K562 (cell line): ENCODE results near the gene POLD4. TPM values are rescaled to one million over a fixed set of nuclear protein-coding genes. Genes with fewer than 3 reads are reported as not detected.

Experiments
- ATAC-seq: fragments of 200-7000 bp; cut with Tn5 transposase; 3 replicates; pipeline ENCODE4 v1.9.1; 2020; ENCODE audit warnings: moderate library complexity
- BruUV-seq: library from RNA; stranded (reverse); fragments of 400-500 nt; replicated peaks from 2 replicates; lab custom pipeline; 2021; lab: Mats Ljungman, UMichigan
- CTCF ChIA-PET: fragments of 300-600 bp; formaldehyde crosslinking; extraction: SDS; loops from one replicate; lab custom pipeline; 2021; ENCODE audit warnings: low intra/inter-chr PET ratio; lab: Yijun Ruan, JAX
- POLR2A ChIA-PET: fragments of 300-600, 350-650 bp; sonication (Branson Sonifier 250); formaldehyde crosslinking; extraction: SDS; loops from one replicate; lab custom pipeline; 2021; ENCODE audit warnings: antibody characterized with exemption, inconsistent platforms; lab: Yijun Ruan, JAX
- DNase-seq, 4 experiments: peaks; one replicate each; pipeline versions ENCODE4 v3.0.0 to v3.0.0-alpha.2; 2011 to 2018; ENCODE audit warnings: low spot score in 3 of 4, mixed read lengths in 3 of 4; ENCODE audit errors: extremely low read depth in 1 of 4
- FAIRE-seq: peaks from 2 replicates; lab custom pipeline; 2011; peaks lifted over from hg19 to GRCh38; lab: Jason Lieb, UNC
- H2AFZ ChIP-seq: 2 replicates; pipeline ENCODE4 v1.6.0; 2011; ENCODE audit warnings: low read depth, low read length, control low read depth, inconsistent platforms
- H3K27ac ChIP-seq: fragments of 200-600 bp; 3 replicates; pipeline ENCODE4 v1.8.0; 2011; ENCODE audit warnings: low read depth, mild to moderate bottlenecking, control low read depth, inconsistent platforms, low read length, moderate library complexity, mixed read lengths; ENCODE audit errors: extremely low read depth
- H3K27me3 ChIP-seq, 2 experiments: fragments of 300-600 bp in 1 of 2; 2 replicates in 1 of 2; 3 replicates in 1 of 2; pipeline versions ENCODE4 v1.6.0 to v1.8.0; 2011; ENCODE audit warnings: inconsistent platforms in 2 of 2, low read length in 2 of 2, mild to moderate bottlenecking in 1 of 2, mixed read lengths in 1 of 2, moderate library complexity in 1 of 2; ENCODE audit not compliant: control insufficient read depth in 2 of 2, insufficient read depth in 2 of 2
- H3K36me3 ChIP-seq: fragments of 300-600 bp; 3 replicates; pipeline ENCODE4 v1.8.0; 2011; ENCODE audit warnings: mild to moderate bottlenecking, low read length, inconsistent platforms; ENCODE audit not compliant: control insufficient read depth, insufficient read depth
- H3K4me1 ChIP-seq, 2 experiments: fragments of 200-600 bp in 1 of 2; replicated peaks in 1 of 2; 2 replicates in 1 of 2; 3 replicates in 1 of 2; pipeline versions ENCODE4 v1.5.1 to v1.8.0; 2011; ENCODE audit warnings: inconsistent platforms in 2 of 2, low read length in 2 of 2, mild to moderate bottlenecking in 1 of 2, mixed read lengths in 1 of 2, moderate library complexity in 1 of 2; ENCODE audit not compliant: control insufficient read depth in 2 of 2, insufficient read depth in 2 of 2
- H3K4me2 ChIP-seq: 2 replicates; pipeline ENCODE4 v1.6.1; 2011; ENCODE audit warnings: low read length, control low read depth, inconsistent platforms, mixed read lengths; ENCODE audit not compliant: insufficient read depth
- H3K4me3 ChIP-seq: fragments of 200-600 bp; sonication (generic), shearing (Covaris generic); 2 replicates; pipeline ENCODE4 v1.5.1; 2016; ENCODE audit warnings: control low read depth, inconsistent platforms
- H3K79me2 ChIP-seq: fragments of 200-600 bp; 3 replicates; pipeline ENCODE4 v1.8.0; 2011; ENCODE audit warnings: low read length, inconsistent platforms; ENCODE audit not compliant: control insufficient read depth, insufficient read depth
- H3K9ac ChIP-seq, 2 experiments: 2 replicates each; pipeline versions ENCODE4 v1.6.0 to v1.6.1; 2011; ENCODE audit warnings: low read depth in 2 of 2, low read length in 2 of 2, control low read depth in 1 of 2, inconsistent platforms in 1 of 2, mild to moderate bottlenecking in 1 of 2, mixed read lengths in 1 of 2; ENCODE audit not compliant: insufficient read depth in 1 of 2
- H3K9me1 ChIP-seq: one replicate; pipeline ENCODE4 v1.6.0; 2011; ENCODE audit warnings: inconsistent platforms, mild to moderate bottlenecking, low read length, moderate library complexity; ENCODE audit not compliant: control insufficient read depth, insufficient read depth
- H3K9me3 ChIP-seq: replicated peaks from 2 replicates; pipeline ENCODE4 v1.5.1; 2011; ENCODE audit warnings: low read depth, low read length, inconsistent platforms; ENCODE audit not compliant: control insufficient read depth, insufficient read depth
- H4K20me1 ChIP-seq: replicated peaks from 2 replicates; pipeline ENCODE4 v1.6.1; 2011; ENCODE audit warnings: low read length, inconsistent platforms, mixed read lengths; ENCODE audit not compliant: control insufficient read depth, insufficient read depth
- CTBP1 ChIP-seq: fragments of 450-650 bp; IDR thresholded peaks from 2 replicates; pipeline ENCODE4 v1.6.1; 2016; ENCODE audit warnings: borderline replicate concordance
- EP300 ChIP-seq: IDR thresholded peaks from 2 replicates; pipeline ENCODE4 v1.6.1; 2012; ENCODE audit warnings: low read length, improper control_type of control experiment
- MAZ ChIP-seq, 2 experiments: fragments of 450-650 bp in 1 of 2; sonication (generic) in 1 of 2; formaldehyde crosslinking; IDR thresholded peaks in 1 of 2; conservative IDR thresholded peaks in 1 of 2; 2 replicates each; pipeline versions ENCODE4 v1.4.0 to v1.5.0; 2020; ENCODE audit warnings: mild to moderate bottlenecking in 1 of 2, missing genetic modification reagents in 1 of 2
- STAG1 ChIP-seq: sonication (generic); formaldehyde crosslinking; IDR thresholded peaks from 2 replicates; pipeline ENCODE4 v1.5.0; 2020; ENCODE audit warnings: missing genetic modification reagents, borderline replicate concordance
- ZEB2 ChIP-seq: fragments of 450-650 bp; IDR thresholded peaks from 2 replicates; pipeline ENCODE4 v1.6.1; 2016
- ZNF584 ChIP-seq: fragments of 200-800 bp; sonication (Bioruptor generic); IDR thresholded peaks from 2 replicates; pipeline ENCODE4 v1.6.1; 2016; ENCODE audit warnings: low read depth, mild to moderate bottlenecking, missing genetic modification characterization, missing compliant biosample characterization
- WGBS: fragments of 100-300 bp; shearing (Covaris generic); methylation state at CpG from one replicate; pipeline ENCODE4 v1.1.6; 2016; ENCODE audit warnings: low coverage, mixed read lengths; ENCODE audit not compliant: insufficient coverage; ENCODE audit errors: missing lambda C conversion rate; 5-methylcytosine and 5-hydroxymethylcytosine counted together
- in situ Hi-C: fragments of 300-500 bp; cut with MboI; formaldehyde crosslinking; loops from 4 replicates; pipeline ENCODE4 v1.15.0; 2018; ENCODE audit warnings: inconsistent platforms, mixed read lengths
- intact Hi-C: fragments of 100-400 bp; cut with micrococcal nuclease; formaldehyde crosslinking; loops from 2 replicates; pipeline ENCODE4 v1.14.2; 2022
- polyA plus RNA-seq, 8 experiments: library from polyadenylated mRNA; depleted of rRNA in 4 of 8; stranded (reverse) in 5 of 8; unstranded in 3 of 8; fragments of >200 nt; fragmentation: Nextera tagmentation in 2 of 8; fragmentation: Illumina TruSeq in 1 of 8; extraction: Ambion mirVana in 2 of 8; extraction: Trizol in 1 of 8; gene quantifications; 2 replicates each; pipeline versions ENCODE4 v1.2.1 to v1.2.3, GENCODE V29; 2011 to 2014; ENCODE audit warnings: inconsistent platforms in 1 of 8, missing spikeins in 1 of 8
- total RNA-seq, 7 experiments: library from RNA; depleted of rRNA in 6 of 7; stranded (reverse); fragments of >200 nt in 6 of 7; fragmentation: Illumina TruSeq in 2 of 7; extraction: Trizol in 2 of 7; gene quantifications; 2 replicates each; pipeline versions ENCODE4 v1.2.1 to v1.2.3, GENCODE V29; 2011 to 2021; ENCODE audit warnings: low replicate concordance in 1 of 7
- TF ChIP-seq, protein P1 (sequence below): sonication (generic); formaldehyde crosslinking; IDR thresholded peaks from 2 replicates; pipeline ENCODE4 v1.8.1; 2022; ENCODE audit warnings: missing genetic modification reagents
- TF ChIP-seq, protein P2 (sequence below), 3 experiments: IDR thresholded peaks in 2 of 3; conservative IDR thresholded peaks in 1 of 3; 2 replicates each; pipeline ENCODE4 v1.5.1; 2011 to 2012; ENCODE audit warnings: low read length in 3 of 3, mild to moderate bottlenecking in 3 of 3, control low read depth in 2 of 3, improper control_type of control experiment in 1 of 3, inconsistent platforms in 1 of 3, low read depth in 1 of 3, mixed read lengths in 1 of 3, moderate library complexity in 1 of 3; ENCODE audit not compliant: insufficient read depth in 2 of 3
- TF ChIP-seq, protein P3 (sequence below): sonication (generic); formaldehyde crosslinking; IDR thresholded peaks from 2 replicates; pipeline ENCODE4 v1.8.0; 2022; ENCODE audit warnings: missing genetic modification reagents, mild to moderate bottlenecking, moderate library complexity, borderline replicate concordance
- TF ChIP-seq, protein P4 (sequence below), 2 experiments: fragments of 450-650 bp in 1 of 2; sonication (generic) in 1 of 2; formaldehyde crosslinking; conservative IDR thresholded peaks; 2 replicates each; pipeline versions ENCODE4 v1.4.0 to v1.8.1; 2020 to 2022; ENCODE audit warnings: mild to moderate bottlenecking in 1 of 2, missing genetic modification reagents in 1 of 2

POLD4 gene
- total and polyA plus RNA-seq, 9 of the 15 experiments (the other 6 are each of a cell fraction or from before 2014, with no cell fraction given) = 5.8 to 64.5 (median 18.3) TPM

DNA sequence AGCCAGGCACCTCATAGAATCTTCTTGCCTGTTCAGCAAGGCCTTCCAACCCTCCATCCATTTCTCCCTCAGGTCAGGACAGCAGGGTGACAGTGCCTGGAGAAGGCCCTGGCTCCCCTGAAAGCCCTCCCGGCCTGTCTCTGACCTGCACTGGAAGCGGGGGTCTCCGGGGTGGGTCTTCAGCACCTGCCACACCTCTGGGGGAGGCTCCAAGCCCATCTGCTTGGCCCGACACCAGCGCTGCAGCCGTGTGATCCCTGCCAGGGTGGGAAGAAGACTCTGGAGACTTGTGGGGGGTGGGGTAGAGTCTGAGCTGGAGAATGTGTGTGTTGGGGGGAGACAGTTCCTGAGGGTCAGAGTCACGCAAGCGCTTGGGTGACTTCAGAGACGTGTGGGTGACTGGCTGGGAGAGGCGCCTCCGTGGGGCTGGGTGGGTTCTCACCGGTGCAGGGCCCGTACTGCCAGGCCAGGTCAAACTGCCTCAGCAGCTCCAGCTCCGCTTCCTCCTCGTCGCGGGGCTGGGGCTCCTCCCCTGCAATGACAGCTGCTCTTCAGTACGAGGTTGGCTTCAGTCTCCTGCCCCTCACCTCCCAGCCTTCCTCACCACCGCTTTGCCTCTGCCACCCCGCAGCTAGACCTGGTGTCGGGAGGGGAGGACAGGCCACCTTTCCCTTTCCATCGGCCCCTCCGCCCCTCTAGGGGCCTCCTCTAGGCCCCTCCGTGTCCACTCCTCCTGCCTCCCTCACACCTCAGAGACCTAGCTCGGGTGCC, 615 bp downstream of the POLD4 start (continued):
- TF ChIP-seq, protein P1, sequence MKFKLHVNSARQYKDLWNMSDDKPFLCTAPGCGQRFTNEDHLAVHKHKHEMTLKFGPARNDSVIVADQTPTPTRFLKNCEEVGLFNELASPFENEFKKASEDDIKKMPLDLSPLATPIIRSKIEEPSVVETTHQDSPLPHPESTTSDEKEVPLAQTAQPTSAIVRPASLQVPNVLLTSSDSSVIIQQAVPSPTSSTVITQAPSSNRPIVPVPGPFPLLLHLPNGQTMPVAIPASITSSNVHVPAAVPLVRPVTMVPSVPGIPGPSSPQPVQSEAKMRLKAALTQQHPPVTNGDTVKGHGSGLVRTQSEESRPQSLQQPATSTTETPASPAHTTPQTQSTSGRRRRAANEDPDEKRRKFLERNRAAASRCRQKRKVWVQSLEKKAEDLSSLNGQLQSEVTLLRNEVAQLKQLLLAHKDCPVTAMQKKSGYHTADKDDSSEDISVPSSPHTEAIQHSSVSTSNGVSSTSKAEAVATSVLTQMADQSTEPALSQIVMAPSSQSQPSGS (CRISPR knock-in tag) = no peak
- no peak for TF ChIP-seq ZNF584 (CRISPR knock-in tag)
- TF ChIP-seq, all 486 proteins: peak for 27

DNA sequence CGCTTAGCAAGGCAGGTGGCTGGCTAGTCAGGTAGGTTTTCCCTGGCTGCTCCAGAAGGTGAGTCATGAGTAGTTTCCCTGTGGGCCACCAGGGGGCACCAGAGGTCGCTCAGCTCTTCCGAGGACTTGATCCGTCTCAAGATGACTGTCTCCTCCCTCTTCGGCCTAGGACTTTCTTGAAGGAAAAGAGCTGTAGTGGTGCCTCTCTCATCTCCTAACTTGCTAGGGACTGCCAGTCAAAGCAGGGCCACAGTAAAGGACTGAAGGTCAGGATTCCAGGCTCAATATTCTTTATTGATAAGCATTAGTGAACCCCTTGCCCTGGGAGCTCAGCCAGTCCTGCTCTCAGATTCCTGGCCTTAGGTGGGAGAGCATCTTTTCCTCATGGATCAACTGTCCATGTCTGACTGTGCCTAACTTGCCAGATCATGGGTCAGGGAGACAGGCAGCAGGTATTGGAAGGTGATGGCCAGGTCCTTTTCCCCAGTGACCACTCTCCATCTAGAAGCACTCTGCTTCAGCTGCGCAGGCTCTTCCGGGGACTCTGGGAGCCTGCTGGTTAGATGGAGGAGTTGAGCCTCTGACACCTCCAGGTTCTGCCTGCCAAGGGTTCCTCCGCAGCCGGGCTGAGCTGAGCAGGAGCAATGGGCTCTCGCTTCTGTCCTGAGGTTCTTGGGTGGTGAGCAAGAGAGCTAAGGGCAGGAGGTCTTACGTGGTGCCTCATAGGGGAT, 1.9 kb downstream of the POLD4 start:
- no peak overlapping the region for H3K4me3 ChIP-seq
- peak; percentile 37 for ATAC-seq
- H3K79me2 ChIP-seq = peaks cover 8% of the 10 kb centered on the region
- no peaks in the 10 kb centered on the region for H3K27me3 ChIP-seq
- H3K4me1 ChIP-seq = peaks cover 61% of the 10 kb centered on the region in 2 experiments
- no peaks in the 10 kb centered on the region; the same call in 1 of the 2 replicates for H4K20me1 ChIP-seq
- intact Hi-C loops = loop anchor here (5.0 kb wide), 1 partner anchor 231 kb away; the partner anchor contains the start of gene GSTP1
- H3K27ac ChIP-seq = no peak overlapping the region
- ChIA-PET CTCF (interaction anchor here (0.6 to 4.5 kb wide), 3 partner anchors 22 to 31 kb away, joined by 3 to 25 read pairs (median 5); no protein-coding TSS in a partner anchor), POLR2A (interaction anchor here (0.5 to 1.7 kb wide), 10 partner anchors 9 to 338 kb away, joined by 3 to 5 read pairs (median 4); no protein-coding TSS in a partner anchor)
- 46% methylated on average over 11 of the region's 11 CpGs for WGBS
- 0 out of 2 replicates have a peak overlapping the region, but pooled peaks have one; percentile 10 for H2AFZ ChIP-seq
- H3K9me1 ChIP-seq = no peaks in the 10 kb centered on the region
- FAIRE-seq = peak; percentile 88
- in situ Hi-C loops = no loop called here
- H3K36me3 ChIP-seq = peaks cover 4% of the 10 kb centered on the region; the same call in 1 of the 3 replicates
- H3K9ac ChIP-seq = peak overlapping the region in 1 of 2 experiments; percentile 57; a peak in 2 of 4 replicates
- H3K9me3 ChIP-seq = no peaks in the 10 kb centered on the region
- peak; percentile 72 to 88 (median 76) for DNase-seq
- BruUV-seq = no TSS peak
- no peak overlapping the region; the same call in 1 of the 2 replicates for H3K4me2 ChIP-seq
- 0 out of 4 replicates have a peak, but pooled peaks of 1 of the 2 experiments have one; percentile 14 for TF ChIP-seq MAZ (CRISPR knock-in tag; conservative IDR thresholded peaks at IDR 0.05 in 1 of 2, IDR thresholded peaks at IDR 0.05 in 1 of 2)
- TF ChIP-seq STAG1 = peak; percentile 40; the same call in 1 of the 2 replicates
- TF ChIP-seq EP300 = peak; percentile 12; the same call in 1 of the 2 replicates
- TF ChIP-seq CTBP1 = peak; percentile 60
- 0 out of 2 replicates have a peak, but pooled peaks have one; percentile 22 for TF ChIP-seq ZEB2
- TF ChIP-seq, protein P2, sequence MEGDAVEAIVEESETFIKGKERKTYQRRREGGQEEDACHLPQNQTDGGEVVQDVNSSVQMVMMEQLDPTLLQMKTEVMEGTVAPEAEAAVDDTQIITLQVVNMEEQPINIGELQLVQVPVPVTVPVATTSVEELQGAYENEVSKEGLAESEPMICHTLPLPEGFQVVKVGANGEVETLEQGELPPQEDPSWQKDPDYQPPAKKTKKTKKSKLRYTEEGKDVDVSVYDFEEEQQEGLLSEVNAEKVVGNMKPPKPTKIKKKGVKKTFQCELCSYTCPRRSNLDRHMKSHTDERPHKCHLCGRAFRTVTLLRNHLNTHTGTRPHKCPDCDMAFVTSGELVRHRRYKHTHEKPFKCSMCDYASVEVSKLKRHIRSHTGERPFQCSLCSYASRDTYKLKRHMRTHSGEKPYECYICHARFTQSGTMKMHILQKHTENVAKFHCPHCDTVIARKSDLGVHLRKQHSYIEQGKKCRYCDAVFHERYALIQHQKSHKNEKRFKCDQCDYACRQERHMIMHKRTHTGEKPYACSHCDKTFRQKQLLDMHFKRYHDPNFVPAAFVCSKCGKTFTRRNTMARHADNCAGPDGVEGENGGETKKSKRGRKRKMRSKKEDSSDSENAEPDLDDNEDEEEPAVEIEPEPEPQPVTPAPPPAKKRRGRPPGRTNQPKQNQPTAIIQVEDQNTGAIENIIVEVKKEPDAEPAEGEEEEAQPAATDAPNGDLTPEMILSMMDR (IDR thresholded peaks at IDR 0.05 in 2 of 3, conservative IDR thresholded peaks at IDR 0.05 in 1 of 3; ENCODE audit: insufficient read depth in 2 of 3, low read depth in 1 of 3, low read length in 3 of 3) = peak; percentile 86 to 91 (median 87)
- TF ChIP-seq, protein P3, sequence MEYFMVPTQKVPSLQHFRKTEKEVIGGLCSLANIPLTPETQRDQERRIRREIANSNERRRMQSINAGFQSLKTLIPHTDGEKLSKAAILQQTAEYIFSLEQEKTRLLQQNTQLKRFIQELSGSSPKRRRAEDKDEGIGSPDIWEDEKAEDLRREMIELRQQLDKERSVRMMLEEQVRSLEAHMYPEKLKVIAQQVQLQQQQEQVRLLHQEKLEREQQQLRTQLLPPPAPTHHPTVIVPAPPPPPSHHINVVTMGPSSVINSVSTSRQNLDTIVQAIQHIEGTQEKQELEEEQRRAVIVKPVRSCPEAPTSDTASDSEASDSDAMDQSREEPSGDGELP = 0 out of 2 replicates have a peak, but pooled peaks have one; percentile 39
- TF ChIP-seq, protein P4, sequence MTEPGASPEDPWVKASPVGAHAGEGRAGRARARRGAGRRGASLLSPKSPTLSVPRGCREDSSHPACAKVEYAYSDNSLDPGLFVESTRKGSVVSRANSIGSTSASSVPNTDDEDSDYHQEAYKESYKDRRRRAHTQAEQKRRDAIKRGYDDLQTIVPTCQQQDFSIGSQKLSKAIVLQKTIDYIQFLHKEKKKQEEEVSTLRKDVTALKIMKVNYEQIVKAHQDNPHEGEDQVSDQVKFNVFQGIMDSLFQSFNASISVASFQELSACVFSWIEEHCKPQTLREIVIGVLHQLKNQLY (CRISPR knock-in tag; conservative IDR thresholded peaks at IDR 0.05) = no peak
